DMS153 treated with DMSO at 0.1 percent for 48 hours (cell line): Measurements from ENCODE around the gene CDC42EP3.

Experiments used
- DNase-seq: peaks from one replicate; lab custom pipeline; 2025; ENCODE audit not compliant: unreplicated experiment; lab: John Stamatoyannopoulos, UW

The CDC42EP3 gene

DNA sequence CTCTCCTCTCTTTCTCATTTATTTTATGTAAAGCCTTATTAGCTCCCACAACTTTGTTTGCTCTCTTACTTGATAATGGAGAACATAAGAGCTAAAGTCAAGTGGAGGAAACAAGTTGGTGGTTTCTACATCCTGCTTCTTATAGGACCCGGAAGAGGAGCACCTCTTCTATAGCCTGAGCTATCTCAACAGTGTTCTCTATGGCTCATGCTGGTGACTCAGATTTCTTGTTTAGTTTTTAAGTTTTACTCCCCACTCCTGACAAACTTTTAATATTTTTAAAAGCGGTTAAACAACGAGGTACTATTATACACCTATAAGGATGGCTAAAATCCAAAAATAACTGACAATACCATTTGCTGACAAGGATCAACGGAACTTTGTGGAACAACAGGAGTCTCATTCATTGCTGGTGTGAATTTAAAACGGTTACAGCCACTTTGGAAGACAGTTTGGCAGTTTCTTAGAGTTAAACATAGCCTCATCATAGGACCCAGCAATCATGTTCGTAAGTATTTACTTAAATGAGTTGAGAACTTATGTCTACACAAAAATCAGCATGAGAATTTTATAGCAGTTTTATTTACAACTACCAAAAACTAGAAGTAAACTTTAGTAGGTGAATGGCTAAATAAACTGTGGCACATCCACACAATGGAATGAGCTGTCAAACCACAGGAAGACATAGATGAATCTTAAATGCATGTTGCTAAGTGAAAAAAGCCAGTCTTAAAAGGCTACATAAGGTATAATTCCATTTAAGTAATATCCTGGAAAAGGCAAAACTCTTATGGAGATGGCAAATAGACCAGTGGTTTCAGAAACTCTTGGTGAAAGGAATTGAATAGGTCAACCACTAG is 12.7 kb upstream of the CDC42EP3 start:
- DNase-seq, result no peak

DNA sequence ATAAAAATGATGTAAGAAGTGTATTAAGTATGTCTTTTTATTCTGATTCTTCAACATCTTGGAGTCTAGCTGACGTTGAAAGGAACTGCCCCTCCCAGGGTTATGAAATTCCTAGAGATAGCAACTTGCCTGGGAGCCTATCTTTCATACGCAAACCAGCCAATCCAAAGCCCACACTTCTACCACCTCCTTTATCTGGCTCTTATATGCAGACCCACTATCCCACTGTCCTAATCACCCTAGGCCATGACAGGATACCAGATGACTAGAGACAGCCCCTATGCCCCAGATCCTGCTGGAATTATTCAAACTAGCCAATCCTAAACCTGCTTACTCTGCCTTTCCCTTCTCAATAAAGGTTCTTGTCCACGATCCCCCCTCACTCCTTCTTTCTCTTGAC is 11.8 kb upstream of the CDC42EP3 start:
- no peak for DNase-seq

DNA sequence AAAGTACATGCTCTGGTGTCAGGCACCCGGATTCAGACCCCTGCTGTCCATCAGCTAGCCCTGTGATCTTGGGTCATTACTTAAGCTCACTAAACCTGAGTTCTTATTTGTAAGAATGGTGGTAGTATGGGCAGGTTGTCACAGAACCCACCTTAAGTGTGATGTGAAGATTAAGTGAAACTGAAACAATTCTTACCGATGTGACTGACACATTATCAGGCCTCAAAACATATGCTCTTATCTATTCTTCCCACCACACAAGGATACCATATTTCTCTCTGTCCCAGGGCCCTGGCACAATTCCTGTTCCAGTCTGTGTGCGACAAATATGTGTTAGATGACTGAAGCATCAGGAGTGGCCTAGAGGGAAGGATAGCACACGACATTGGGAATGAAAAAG is 11.0 kb upstream of the CDC42EP3 start:
- DNase-seq, result no peak

DNA sequence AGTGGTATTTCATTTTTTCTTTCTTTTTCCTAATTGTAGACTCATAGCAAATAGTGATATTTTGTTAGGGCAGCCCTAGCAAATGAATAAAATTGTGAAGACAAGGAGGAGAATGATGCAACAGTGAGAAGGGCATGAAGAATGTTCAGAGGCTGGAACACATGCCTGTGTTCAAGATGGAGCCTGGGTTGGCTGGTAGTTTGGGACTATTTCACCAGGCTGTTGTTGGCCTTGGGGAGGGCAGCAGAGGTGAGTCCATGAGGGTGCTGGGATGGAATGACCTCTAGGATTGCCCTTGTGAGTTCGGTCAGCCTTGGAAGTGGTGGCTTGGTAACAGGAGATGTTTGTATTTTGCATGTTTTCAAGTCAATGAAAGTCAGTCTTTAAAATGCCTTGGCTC is 10.1 kb upstream of the CDC42EP3 start:
- DNase-seq, result no peak

DNA sequence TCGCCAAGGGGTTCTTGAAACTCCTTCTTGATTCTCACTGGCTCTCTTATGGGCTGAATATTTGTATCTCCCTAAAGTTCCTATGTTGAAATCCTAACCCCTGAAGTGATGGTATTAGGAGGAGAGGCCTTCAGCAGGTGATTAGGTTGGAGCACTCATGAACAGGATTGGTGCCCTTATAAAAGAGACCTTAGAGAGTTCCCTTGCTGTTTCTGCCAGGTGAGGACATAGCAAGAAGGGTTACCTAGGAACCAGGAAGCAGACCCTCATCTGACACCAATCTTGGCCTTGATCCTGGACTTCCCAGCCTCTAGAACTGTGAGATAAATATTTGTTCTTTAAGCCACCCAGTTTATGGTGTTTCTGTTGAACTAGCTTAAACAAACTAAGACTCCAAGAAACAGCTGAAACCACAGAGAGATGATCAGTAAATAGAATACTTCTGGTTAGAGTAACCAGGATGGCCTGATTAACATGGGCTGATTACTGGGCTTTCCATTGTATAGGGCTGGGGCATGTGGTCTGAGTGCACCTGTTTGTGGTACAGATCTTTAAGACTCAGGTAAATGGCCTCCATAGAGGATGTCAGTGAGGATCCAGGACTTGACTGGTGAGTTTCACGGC is 7.7 kb upstream of the CDC42EP3 start:
- DNase-seq, result peak; percentile 53

DNA sequence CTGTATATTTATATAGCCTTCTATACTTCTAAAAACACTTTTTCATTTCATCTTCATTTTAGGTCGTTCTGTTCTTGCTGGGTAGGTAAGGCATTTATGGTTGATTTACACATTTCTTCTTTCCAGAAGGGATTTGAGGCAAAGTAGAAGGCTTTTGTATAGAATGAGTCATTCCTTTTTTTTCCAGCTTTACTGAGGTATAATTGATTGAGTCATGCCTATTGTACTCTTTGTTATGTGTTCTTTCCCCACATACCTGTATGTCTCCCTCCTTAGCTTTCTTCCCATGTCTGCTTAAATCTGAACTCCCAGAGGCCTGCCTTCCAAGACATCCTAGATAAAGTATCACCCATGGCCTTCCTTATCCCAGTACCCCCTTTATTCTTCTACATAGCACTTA is 4.8 kb upstream of the CDC42EP3 start:
- DNase-seq, result no peak

DNA sequence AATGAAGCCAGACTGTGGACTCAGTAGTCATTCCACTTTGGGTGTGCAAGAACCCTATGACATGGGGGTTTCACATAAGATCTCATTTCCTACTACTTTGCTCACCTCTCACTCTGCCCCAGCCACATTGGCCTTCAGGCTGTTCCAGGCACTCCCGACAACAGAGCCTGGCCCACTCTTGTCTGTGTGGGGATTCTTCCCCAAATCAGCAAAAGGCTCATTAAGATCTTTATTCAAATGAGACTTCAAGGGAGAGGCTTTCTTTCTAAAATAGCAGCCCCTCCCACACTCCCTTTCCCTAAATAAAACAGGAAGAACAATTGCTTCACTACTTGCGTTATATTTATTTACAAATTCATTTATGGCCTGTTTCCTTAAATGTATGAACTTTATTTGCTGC is 3.5 kb upstream of the CDC42EP3 start:
- DNase-seq, result no peak

DNA sequence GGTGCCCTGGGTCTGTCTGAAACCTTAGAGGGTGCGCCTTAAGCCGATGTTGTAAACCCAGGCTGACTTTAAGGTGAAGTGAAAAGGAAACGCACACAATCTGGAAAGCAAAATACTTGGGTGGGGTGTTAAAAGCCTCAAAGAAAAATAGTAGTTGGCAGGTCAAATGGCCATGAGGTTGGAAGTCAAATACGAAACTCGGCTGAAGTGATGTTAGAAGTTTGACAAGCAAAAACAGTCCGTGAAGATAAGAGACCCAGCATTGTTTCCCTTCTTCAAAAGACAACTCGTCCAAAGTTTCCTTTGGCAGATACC is 1.4 kb upstream of the CDC42EP3 start:
- no peak for DNase-seq

DNA sequence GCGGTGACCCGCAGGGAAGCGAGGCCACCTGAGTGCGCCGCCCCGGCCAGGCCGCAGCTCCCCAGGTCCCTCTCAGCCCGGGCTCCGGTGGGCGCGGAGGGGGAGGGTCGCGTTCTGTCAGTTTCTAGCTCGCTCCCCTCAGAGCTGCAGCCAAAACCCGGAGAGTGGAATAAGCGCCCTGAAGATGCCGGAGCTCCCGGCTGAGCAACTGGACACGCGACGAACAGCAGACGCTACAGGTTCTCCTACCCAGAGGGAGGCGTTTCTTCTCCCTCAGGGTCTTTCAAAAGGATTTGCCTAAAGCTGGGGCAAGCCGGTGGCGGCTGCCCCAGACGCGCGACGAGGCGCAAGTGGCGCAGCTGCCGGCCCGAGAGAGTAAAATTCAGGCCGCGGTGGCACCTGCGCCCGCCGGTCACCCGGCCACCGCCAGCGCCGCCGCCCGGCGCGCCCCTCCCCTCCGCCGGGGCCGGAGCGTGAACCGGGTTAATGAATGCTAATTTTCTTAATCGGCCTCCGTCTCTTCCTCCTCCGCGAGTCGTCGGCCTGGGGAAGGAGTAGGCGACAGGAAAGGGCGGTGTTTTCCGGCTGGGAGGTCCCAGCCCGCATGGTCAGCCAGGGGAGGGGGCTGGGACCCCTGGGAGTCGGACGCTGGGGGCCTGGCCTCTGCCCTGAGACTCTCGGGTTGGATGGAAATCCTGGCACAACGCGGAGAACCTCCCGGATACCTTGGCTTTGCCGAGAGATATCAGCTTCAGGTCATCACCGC is 845 bp upstream of the CDC42EP3 start:
- peak; percentile 54 for DNase-seq

DNA sequence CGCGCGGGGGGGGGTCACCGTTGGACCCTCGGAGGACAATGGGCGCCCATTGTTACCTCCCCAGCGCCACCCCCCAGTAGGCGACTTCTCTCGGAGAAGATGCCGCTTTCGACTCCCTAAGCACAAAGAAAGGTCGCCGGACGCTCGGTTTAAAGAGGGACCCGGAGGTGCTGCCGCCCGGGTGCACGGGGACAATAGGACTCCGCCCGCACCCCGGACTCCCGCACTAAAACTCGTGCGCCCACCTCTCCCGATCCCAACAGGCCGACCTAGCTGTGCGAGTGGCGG is 318 bp upstream of the CDC42EP3 start:
- peak; percentile 57 for DNase-seq

DNA sequence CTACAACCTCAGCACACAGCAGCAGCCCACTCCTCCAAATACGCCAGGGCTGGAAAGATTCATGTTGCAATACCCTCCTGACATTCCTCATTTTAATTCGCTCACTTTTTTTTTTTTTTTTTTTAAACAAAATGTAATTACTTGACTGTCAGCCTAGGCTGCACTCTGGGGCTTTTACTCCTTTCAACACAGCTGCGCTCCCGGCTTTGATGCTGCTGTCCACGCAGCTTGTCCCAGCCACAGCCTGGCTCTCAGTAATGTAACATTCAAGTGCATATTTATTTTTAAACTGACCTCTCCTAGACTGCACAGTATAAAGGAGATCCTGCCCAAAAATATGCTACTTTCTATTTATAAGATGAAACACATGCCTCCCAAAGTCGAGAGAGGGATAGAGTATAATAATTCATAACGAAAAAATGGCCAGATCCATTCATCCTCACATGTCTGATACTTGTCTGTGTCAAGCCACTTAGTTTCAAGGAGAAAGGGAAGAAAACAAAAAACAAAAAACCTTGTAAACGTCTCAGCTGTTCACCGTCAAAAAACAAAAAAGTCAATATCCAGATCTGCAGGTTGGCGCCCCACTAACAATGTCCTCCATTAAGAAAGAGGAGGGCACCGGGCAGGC is 949 bp downstream of the CDC42EP3 start:
- DNase-seq, result no peak

DNA sequence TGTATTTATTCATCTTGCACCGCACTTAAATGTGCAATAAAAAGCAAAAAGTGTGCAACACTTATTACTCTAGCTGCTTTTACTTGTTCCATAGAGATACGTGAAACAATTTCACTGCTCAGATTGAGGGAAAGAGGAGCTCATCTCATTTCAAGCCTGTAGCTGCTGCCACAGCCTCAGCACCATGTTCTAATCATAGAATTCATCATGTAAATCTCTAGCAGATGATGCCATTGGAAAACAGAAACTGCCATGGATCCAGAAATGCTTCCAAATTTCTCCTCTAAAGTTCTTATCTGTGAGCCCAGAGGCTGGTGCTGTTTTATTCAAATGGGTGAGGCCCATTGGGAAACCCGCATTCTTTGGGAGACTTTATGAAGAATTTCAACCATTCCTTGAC is 2.0 kb downstream of the CDC42EP3 start:
- DNase-seq, result no peak

DNA sequence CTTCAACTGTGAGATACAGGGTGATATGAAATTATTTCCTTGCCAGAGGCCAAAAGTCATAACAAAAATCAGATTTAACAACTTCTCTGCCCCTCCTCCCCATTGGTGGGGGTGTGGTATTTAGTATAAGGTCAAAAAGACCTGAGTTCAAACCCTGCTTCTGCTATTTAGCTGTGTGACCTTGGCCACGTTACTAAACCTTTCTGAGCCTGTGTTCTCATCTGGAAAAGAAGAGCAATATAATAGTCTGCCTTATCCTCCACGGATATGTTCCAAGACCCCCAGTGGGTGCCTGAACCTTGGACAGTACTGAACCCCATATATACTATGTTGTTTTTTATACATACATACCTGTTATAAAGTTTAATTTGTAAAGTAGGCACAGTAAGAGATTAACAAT is 3.7 kb downstream of the CDC42EP3 start:
- DNase-seq, result no peak

DNA sequence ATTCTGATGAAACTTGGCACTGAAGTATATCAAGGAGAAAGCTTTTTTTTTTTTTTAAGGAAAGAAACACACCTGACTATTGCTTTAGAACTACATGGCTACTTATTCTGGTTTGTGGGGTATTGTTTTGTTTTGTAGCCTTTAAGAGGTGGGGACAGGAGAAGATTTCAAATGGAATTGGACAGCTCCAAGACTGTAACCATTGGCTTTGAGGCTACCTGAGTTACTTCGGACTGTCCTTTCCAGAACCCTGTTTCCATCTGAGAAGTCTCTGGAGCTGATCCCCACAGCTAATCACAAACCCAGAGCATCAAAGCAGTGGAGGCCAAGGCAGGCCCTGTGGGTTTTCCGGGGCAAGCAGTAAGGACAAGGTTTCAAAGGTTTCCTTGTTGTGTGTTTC is 4.7 kb downstream of the CDC42EP3 start:
- DNase-seq, result no peak

DNA sequence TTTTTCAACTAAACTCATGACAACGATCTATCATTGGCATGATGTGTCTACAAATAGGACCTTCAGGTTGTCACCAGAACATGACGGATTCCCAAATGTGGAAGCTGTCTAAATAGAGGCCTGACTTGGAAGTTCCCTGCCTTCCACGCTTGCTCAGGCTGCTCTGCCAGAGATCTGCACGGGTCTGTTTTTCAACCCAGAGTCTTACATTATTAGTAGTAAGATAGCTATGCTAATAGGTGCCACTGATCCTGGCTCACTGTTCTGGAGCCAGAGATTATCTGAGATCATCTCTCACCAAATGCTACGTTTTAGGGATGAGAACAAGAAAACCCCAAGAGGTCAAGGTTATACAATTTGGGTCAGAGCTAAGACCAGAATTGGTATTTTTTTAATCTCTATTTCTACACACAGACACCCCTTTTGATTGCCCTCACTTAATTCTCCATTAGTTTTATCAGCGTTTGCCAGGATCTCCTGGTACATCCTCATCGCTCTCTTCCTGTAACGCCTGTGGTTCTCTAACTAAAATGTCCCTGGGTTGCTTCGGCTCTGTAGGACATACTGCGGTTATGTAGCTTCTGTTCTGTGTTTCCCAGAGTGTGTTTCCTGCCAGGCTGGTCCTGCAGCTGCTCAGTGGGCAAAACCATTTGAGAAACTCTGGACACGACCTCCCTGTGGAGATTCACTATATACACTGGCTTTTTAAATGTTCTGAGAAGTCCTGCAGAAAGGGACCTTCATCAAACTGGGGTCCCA is 5.7 kb downstream of the CDC42EP3 start:
- no peak for DNase-seq

DNA sequence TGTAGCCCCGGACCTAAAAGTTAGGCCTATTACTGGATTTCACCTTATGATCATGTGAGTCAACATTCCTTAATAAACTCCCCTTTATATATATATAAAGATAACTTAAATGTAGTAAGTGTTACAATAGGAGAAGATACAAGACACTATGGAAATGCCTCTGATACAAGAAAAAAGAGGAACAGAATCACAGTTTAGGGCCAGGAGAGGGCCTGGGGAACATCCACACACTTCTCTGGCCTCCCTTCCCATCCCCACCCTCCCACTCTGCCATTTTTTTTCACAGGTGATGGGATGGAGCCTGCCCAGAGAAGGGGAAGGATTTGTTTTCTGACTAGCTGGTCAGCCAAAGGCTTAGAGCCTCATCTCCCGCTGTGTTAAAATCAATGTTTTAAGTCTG is 6.4 kb downstream of the CDC42EP3 start:
- DNase-seq, result no peak

DNA sequence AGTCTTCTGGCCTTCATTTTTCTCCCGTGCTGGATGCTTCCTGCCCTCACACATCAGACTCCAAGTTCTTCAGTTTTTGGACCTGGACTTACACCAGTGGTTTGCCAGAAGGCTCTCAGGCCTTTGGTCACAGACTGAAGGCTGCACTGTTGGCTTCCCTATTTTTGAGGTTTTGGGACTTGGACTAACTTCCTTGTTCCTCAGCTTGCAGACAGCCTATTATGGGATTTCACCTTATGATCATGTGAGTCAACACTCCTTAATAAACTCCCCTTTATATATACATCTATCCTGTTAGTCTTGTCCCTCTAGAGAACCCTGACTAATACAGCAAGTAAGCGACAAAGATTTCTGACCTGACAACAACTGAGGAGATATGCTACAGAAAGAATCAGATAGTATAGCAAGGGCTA is 7.2 kb downstream of the CDC42EP3 start:
- DNase-seq, result no peak

DNA sequence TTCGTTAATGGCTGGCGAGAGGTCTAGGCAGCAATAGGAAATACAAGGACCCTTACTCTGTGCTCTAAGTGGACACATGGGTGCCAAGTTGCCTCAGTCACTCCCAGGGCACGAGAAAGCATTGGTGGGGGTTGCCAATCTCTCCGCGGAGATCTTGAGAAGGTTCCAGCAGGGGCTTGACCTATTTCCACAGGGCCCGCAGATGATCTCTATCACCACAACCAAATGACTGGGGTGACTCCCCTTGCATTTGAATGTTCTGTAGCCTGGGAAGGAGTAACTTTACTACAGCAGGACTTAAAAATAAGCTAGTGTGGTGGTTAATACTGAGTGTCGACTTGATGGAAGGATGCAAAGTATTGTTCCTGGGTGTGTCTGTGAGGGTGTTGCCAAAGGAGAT is 8.1 kb downstream of the CDC42EP3 start:
- DNase-seq, result no peak

DNA sequence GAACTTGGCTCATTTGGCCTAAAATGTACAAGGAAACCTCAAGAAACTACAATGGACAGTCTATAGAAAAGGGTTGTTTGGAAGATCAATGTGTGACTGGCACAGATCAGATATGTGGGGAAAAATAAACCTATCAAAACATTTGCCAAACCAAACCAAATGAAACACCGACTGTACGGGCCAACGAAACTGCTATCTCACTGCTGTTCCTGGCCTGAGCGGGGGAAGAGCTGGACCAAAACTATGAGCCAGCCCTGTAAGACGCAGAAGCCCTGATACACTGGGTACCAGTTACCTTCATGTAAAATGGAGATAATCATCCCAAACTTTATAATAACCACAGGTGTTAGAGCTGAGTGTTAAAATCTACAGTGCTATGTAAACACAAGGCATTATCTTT is 11.7 kb downstream of the CDC42EP3 start:
- no peak for DNase-seq

DNA sequence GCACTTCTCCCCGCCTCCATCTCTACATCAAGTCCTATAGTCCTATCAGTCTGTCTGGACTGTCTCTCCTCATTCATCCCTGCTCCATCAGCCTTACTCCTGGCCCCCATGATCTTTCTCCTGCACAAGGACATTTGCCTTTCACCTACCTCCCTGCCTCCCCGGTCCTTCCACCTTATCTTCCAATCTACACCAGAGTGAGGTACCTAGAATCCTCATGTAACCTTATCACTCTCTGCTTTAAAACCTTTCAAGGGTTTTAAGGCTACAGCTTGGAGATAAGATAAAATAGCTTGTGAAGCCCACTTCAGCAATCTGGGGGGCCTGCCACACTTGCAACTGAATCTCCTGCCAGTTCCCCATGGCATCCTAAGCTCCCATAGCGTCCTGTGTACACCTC is 12.8 kb downstream of the CDC42EP3 start:
- no peak for DNase-seq

DNA sequence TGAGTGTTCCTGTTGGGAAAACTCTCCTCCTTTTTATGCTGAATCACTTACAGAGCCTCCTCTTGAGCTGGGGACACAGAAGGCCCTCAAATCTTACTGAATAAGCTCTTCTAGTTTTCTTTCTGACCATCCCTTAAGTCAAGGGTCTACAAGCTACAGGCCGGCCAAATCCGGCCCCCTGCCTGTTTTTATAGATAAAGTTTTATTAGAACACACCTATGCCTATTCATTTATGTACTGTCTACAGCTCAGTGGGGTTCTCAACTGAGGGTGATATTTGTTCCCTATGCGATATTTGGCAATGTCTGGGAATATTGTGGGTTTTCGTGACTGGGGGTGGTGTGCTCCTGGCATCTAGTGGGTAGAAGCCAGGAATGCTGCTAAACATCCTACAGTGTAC is 14.0 kb downstream of the CDC42EP3 start:
- DNase-seq, result no peak
